Omental fat pad (tissue), 4 donors: ENCODE results near the gene PCYOX1L. TPM values are rescaled to one million over a fixed set of nuclear protein-coding genes. Genes with fewer than 3 reads are reported as not detected.

ENCODE experiments used
- ATAC-seq: fragments of 150-250 bp; one replicate; pipeline ENCODE4 v1.9.1; 2016; ENCODE audit warnings: mild to moderate bottlenecking, moderate library complexity; ENCODE audit not compliant: low FRiP score
- DNase-seq: peaks from one replicate; pipeline ENCODE4 v3.0.0-alpha.2; 2019; ENCODE audit warnings: low spot score
- total RNA-seq, 4 donors: library from RNA; depleted of rRNA; stranded (reverse); fragments of >200 nt; gene quantifications; one replicate each; pipeline ENCODE4 v1.1.0, GENCODE V29; 2016
- TF ChIP-seq, protein P1 (sequence below), 3 donors: fragments of 450-650 bp; IDR thresholded peaks; one replicate each; pipeline ENCODE4 v1.5.1; 2016 to 2017; ENCODE audit warnings: antibody characterized with exemption in 3 of 3, mild to moderate bottlenecking in 3 of 3, moderate library complexity in 2 of 3

PCYOX1L gene, protein sequence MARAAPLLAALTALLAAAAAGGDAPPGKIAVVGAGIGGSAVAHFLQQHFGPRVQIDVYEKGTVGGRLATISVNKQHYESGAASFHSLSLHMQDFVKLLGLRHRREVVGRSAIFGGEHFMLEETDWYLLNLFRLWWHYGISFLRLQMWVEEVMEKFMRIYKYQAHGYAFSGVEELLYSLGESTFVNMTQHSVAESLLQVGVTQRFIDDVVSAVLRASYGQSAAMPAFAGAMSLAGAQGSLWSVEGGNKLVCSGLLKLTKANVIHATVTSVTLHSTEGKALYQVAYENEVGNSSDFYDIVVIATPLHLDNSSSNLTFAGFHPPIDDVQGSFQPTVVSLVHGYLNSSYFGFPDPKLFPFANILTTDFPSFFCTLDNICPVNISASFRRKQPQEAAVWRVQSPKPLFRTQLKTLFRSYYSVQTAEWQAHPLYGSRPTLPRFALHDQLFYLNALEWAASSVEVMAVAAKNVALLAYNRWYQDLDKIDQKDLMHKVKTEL
- 1 to 10 TPM; 2.3 to 3.9 (median 2.5) TPM for total RNA-seq

DNA sequence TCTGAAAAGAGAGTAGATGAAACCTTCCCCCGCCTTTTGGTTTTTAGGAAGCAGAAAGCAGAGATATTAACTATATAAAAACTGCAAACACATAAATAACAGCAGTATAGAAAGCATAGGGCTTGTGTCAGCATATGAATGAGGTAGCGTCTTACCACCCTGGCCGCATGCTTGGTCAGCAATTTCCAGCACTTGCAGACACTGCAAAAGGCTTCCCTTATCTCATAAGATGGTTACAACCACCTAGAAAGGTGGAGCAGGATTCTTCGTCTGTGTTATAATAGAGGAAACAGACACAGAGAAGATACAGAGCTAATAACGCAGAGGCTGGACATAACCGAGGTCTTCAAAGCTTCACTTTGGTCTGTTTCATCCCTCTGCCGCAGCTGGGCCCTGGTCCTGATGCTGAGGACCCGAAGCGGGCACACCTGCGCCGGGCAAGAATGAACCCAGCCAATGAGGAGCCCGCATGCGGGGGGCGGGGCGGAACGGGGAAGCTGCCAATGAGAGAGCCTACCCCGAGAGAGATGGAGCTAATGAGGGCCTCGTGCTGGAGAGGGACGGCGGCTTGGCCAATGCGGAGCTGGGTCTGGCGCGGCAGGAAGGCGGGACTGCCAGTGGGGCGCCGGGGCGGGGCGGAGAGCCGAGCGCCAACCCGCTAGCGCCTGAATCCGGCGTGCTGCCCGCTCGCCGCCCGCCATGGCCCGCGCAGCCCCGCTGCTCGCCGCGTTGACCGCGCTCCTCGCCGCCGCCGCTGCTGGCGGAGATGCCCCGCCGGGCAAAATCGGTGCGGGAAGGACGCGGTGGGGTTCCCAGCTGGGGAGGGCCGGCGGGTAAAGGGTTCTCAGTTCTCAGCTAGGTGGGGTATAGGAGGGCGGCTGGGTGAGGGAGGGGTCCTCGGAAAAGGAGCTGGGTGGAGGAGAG lies at the start of gene PCYOX1L:
TSS of gene PCYOX1L (plus strand) at position 677 of the 924 bp plus-strand sequence. CDS start at position 700, 23 bp downstream.
- TF ChIP-seq, protein P1, sequence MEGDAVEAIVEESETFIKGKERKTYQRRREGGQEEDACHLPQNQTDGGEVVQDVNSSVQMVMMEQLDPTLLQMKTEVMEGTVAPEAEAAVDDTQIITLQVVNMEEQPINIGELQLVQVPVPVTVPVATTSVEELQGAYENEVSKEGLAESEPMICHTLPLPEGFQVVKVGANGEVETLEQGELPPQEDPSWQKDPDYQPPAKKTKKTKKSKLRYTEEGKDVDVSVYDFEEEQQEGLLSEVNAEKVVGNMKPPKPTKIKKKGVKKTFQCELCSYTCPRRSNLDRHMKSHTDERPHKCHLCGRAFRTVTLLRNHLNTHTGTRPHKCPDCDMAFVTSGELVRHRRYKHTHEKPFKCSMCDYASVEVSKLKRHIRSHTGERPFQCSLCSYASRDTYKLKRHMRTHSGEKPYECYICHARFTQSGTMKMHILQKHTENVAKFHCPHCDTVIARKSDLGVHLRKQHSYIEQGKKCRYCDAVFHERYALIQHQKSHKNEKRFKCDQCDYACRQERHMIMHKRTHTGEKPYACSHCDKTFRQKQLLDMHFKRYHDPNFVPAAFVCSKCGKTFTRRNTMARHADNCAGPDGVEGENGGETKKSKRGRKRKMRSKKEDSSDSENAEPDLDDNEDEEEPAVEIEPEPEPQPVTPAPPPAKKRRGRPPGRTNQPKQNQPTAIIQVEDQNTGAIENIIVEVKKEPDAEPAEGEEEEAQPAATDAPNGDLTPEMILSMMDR (IDR thresholded peaks at IDR 0.05): no peak
- DNase-seq (peak; percentile 84), ATAC-seq (peak; percentile 100)

GRCh38 chr5:149309354-149309753 lies 48.5 kb upstream of the PCYOX1L start:
- DNase-seq (no peak), ATAC-seq (no peak)
- TF ChIP-seq, protein P1 (IDR thresholded peaks at IDR 0.05): no peak

GRCh38 chr5:149310488-149310887 lies 47.4 kb upstream of the PCYOX1L start:
- no peak for ATAC-seq
- TF ChIP-seq, protein P1 (IDR thresholded peaks at IDR 0.05): no peak
- no peak for DNase-seq

DNA sequence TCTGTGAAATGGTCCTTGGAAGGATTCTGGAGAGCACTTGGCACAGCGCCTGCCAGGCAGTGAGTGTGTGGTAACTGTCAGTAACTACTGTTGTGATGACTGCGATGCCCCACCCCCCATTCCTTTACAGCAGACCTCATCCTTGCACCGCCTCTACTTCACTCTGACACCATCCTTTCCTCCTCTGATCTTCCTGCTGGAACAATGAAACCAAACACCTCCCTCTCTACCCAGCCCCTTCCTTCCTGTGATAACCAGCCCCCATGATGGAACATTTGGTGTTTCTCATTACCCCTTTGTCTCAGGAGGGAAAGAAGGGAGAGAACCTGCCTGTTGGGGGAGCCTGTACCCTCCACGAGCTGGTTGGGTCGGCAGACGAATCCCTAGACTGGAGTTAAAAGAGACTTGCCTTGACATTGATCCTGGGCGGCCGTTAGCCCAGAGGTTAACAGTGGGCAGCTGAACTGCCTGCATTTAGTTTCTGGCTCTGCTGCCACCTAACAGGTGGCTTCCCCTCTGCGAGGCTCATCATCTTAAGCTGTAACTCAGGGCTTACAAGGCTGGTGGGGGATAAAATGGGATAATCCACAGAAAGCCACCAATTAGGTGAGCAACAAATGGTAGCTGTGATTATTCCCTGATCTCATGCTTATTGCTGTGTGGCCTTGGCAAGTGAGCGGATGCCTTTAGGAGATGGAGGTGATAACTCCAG lies 46.7 kb upstream of the PCYOX1L start:
- TF ChIP-seq, protein P1 (IDR thresholded peaks at IDR 0.05): no peak
- ATAC-seq (no peak), DNase-seq (no peak)

- TF ChIP-seq, protein P1 (IDR thresholded peaks at IDR 0.05): no peak
- no peak for DNase-seq
- ATAC-seq: no peak
These were observed 44.5 kb upstream of the PCYOX1L start for GRCh38 chr5:149313151-149313841.

- no peak for DNase-seq
- TF ChIP-seq, protein P1 (IDR thresholded peaks at IDR 0.05): no peak
- ATAC-seq: no peak
These were observed 43.2 kb upstream of the PCYOX1L start for GRCh38 chr5:149314571-149315111.
